ENCODE measurements around the gene OR51G1.

DNA sequence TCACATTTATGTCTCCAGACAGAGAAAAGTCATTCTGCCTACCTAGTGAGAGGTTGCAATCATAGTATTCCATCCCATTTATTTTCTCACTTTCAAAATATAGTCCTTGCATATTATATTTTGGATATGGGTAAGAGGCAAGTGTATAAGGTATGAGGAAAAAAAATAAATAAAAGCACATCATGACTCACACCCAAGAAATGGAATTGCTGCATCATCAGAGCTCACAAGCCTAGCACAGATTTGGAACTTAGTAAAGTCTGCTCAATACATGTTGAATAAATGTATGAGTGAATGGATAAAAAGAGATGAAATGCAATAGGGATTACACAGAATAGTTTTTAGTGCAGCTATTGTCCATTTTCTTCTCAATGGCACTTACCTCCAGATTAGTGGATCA lies 2.5 kb upstream of the OR51G1 start:
- TF ChIP-seq, protein P1, sequence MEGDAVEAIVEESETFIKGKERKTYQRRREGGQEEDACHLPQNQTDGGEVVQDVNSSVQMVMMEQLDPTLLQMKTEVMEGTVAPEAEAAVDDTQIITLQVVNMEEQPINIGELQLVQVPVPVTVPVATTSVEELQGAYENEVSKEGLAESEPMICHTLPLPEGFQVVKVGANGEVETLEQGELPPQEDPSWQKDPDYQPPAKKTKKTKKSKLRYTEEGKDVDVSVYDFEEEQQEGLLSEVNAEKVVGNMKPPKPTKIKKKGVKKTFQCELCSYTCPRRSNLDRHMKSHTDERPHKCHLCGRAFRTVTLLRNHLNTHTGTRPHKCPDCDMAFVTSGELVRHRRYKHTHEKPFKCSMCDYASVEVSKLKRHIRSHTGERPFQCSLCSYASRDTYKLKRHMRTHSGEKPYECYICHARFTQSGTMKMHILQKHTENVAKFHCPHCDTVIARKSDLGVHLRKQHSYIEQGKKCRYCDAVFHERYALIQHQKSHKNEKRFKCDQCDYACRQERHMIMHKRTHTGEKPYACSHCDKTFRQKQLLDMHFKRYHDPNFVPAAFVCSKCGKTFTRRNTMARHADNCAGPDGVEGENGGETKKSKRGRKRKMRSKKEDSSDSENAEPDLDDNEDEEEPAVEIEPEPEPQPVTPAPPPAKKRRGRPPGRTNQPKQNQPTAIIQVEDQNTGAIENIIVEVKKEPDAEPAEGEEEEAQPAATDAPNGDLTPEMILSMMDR (IDR thresholded peaks at IDR 0.05; ENCODE audit: low read length) = no peak
- TF ChIP-seq EZH2phosphoT487 (IDR thresholded peaks at IDR 0.05; ENCODE audit: low read length) (no peak), EZH2 (optimal IDR thresholded peaks at IDR 0.05; ENCODE audit: low read depth, low read length) (no peak)
